ENCODE results near the gene ATP4B.

Gene ATP4B

DNA sequence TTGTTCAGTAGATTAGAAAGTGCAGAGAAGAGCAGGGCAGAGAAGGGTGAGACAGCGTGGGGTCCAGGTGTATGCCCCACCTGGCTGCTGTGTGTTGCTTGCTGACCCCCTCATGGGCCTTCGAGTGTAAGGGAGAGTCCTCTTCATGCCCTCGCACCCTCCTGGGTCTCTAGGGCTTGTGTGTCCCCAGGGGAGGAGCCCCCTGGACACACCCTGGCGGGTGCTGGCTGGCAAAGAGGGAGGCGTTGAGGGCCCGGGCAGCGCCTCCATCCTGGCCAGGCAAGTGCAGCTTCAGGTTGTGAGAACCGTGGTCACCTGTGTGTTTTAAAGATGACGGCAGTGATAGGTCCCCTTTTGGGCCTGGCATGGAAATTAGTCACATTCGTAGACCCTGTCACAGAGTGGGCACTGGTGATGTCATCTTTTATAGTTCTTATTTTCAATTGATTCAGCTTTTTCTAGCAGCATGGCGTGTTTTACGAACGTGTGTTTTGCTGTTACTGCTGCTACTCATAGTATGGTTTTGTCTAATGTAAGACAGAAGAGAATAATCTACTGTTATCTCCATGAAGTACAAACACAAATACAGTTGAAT lies 54.8 kb downstream of the ATP4B start:
- DNase-seq: no peak

DNA sequence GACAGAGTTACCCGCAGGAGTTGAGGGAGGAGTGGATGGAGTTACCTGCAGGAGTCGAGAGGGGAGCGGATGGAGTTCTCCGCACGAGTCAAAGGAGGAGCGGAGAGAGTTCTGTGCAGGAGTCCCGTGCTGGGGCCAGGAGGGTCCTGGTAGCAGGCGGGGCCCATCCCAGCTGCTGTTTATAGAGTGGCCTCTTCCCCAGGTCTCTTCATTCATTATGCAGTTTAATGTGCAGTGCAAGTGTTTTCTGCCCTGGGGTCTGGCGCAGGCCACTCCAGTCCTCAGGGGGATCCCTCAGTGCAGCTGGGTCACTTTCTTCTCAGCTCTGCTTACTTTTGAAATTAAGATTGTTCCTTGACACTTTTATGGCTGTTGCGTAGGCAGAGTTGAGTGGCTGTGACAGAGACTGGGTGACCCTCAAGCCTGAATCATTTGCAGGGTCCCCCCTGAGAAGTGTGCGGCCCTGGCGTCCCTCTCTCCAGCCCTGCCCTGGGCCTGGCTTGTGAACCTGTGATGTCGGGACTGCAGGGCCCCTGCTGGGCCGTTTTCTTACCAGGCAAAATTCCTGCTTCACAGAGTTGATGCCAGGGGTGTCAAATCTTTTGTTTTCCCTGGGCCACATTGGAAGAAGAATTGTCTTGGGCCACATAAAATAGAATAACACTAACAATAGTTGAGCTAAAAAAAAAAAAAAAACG lies 55.6 kb downstream of the ATP4B start:
- DNase-seq: no peak

DNA sequence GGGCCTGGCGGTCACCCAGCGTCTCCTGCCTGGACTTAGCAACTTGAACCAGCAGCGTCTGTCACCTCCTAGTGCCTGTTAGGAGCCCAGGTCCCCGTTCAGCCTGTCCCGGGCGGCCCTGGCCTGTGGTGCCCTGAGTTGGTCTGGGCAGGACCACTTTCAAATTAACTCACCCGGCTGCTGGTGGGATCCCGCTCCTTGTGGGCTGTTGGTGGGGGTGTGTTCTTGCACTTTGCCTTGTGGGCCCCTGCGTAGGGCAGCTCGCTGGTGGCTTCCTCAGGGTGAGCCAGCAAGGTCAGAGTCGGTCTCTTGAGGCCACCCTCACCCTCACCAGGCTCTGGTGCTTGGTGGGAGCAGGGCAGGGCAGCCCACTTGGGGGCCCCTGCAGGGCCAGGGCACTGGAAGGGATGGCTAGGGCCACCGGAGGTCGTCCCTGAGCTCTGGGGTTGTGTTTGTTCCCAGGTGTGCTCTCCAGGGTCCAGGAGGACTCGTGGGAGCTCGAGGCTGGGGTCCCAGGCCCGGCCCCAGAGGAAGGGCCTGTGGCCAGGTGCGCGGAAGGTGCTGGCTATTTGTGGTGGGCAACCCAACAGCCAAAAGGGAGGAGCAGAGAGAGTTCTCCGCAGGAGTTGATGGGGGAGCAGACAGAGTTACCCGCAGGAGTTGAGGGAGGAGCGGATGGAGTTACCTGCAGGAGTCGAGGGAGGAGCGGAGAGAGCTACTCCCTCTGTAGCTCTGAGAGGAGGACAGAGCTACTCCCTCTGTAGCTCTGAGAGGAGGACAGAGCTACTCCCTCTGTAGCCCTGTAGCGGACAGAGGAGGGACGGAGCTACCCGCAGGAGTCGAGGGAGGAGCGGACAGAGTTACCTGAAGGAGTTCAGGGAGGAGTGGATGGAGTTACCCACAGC lies 56.6 kb downstream of the ATP4B start:
- no peak for DNase-seq

DNA sequence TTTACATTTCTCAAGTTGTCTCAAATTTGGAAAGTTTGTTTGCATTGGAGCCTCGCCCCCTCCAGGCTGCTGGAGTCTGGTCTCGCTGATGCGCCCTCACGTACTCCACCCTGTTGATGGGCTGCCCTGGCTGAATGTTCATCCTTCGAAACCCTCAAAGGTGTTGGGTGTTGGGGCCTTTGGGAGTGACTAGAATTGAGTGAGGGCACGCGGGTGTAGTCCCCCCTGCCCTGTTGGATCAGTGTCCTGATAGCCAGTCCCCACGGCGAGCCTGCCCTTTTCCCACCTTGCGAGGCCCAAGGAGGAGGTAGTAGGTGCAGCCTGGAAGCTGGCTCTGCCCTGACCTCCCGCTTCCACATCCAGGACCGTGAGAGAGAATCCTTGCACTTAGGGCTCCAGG lies 58.6 kb downstream of the ATP4B start:
- DNase-seq: no peak
